Endothelial cell of hepatic sinusoid (primary cell): Measurements from ENCODE around the gene SLC25A1.

Experiments used
- in situ Hi-C: cut with HindIII; loops from 2 replicates; pipeline ENCODE4 v1.10.0; 2017; ENCODE audit warnings: low sequenced_read_pairs

SLC25A1 gene

DNA sequence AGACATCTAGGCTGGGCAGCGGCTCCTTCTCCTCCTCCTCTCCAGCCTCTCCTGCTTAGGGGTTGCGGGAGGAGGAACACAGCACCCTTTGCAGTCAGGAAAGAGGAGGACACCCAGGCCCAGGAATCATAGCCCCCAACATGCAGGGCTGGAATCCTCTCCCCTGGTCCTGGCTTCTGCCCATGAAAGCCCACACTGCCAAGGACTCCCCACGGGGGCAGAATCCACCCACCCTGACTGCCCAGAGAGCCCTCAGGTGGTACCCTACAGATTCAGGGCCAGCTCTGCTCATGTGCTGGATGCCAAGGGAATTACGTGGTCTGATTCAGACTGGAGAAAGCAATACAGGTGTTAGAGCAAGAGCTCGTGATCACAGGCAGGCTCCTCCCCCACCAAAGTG, 38.6 kb downstream of the SLC25A1 start:
- in situ Hi-C loops: no loop called here

DNA sequence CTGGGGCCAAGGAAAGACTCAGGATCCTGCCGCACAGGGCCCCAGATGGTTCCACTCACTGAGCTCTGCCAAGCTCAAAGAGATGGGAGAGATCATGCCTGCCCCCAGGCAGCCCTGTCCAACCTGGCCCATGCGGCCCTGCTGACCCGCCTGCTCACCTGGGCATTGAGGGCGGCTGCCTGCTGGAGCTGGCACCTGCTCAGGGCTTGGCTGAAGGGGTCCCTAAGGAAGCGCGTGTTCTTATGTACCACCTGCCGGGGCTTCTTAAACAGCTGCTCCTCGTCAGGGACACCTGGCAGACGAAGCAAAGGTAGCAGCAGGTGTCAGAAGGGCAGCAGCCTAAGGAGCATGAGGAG, 39.6 kb downstream of the SLC25A1 start:
- in situ Hi-C loops: no loop called here

GRCh38 chr22:19138217-19139000, 40.1 kb downstream of the SLC25A1 start:
- in situ Hi-C loops: no loop called here

GRCh38 chr22:19137384-19138216, 40.9 kb downstream of the SLC25A1 start:
- in situ Hi-C loops: no loop called here

DNA sequence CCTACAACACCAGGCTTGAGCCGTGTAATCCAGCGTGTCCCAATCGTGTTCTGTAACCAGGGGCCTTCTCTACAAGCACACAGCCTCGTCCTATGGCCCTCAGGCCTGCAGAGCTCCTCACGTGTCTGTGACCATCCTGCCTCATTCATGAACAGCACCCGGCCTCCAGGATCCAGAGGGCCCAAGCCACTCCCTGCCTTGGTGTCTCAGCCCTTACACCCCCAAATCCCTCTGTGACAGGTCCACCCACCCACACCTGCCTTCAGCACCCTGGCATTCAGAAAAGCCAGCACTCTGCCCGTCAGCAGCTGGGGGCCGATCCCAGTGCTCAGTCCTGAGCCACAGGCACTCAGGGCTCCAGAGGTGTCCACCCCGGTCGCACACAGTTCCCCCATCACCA, 41.6 kb downstream of the SLC25A1 start:
- in situ Hi-C loops: no loop called here

DNA sequence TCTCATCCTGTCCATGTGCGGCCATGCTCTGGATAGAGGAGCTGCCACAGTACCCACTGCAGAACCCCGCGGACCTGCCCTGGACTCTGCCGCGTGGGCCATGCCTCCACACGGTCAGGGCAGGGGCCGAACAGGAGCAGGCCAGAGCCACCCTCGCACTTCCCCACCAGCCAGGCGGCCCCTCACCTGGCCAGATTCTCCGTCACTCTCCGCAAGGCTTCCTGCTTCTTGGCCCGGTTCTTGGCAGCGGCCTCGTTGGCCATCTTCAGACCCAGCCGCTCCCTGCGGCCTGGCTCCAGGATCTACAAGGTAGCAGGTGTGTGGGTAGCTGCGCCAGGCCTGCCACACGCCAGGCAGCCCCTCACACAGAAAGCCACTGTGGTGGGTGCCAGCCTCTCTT, 43.7 kb downstream of the SLC25A1 start:
- in situ Hi-C loops: no loop called here

- in situ Hi-C loops: no loop called here
Observed at GRCh38 chr22:19134176-19134831, 44.2 kb downstream of the SLC25A1 start.

DNA sequence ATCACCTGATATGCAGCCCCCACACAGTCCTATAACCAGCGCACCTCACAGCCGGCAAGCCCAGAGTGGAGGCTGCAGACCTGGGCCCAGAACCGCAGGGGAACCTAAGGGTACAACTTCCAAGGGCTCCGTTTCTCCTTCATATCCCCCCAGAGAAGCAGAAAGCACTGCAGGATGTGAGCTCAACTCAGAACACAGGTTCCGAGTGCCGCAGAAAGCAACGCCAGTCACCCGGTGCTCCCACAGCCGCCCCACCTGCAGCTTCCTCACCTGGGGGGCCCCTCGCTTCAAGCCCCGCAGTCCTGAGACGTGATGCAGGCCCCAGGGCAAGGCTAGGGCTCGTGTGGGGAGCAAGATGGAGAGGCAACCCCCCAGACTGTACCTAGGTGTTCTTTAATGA, 45.0 kb downstream of the SLC25A1 start:
- in situ Hi-C loops: no loop called here

GRCh38 chr22:19132693-19133400, 45.7 kb downstream of the SLC25A1 start:
- in situ Hi-C loops: no loop called here

DNA sequence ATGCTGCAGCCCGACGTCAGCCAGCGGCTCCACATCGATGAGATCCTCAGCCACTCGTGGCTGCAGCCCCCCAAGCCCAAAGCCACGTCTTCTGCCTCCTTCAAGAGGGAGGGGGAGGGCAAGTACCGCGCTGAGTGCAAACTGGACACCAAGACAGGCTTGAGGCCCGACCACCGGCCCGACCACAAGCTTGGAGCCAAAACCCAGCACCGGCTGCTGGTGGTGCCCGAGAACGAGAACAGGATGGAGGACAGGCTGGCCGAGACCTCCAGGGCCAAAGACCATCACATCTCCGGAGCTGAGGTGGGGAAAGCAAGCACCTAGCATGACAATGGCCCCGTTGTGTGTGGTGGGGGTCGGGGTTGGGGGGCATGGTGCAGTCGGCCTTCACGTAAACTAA, 46.4 kb downstream of the SLC25A1 start:
- in situ Hi-C loops: no loop called here

DNA sequence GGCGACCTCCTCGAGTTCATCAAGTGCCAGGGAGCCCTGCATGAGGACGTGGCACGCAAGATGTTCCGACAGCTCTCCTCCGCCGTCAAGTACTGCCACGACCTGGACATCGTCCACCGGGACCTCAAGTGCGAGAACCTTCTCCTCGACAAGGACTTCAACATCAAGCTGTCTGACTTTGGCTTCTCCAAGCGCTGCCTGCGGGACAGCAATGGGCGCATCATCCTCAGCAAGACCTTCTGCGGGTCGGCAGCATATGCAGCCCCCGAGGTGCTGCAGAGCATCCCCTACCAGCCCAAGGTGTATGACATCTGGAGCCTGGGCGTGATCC, 46.9 kb downstream of the SLC25A1 start:
- in situ Hi-C loops: no loop called here

DNA sequence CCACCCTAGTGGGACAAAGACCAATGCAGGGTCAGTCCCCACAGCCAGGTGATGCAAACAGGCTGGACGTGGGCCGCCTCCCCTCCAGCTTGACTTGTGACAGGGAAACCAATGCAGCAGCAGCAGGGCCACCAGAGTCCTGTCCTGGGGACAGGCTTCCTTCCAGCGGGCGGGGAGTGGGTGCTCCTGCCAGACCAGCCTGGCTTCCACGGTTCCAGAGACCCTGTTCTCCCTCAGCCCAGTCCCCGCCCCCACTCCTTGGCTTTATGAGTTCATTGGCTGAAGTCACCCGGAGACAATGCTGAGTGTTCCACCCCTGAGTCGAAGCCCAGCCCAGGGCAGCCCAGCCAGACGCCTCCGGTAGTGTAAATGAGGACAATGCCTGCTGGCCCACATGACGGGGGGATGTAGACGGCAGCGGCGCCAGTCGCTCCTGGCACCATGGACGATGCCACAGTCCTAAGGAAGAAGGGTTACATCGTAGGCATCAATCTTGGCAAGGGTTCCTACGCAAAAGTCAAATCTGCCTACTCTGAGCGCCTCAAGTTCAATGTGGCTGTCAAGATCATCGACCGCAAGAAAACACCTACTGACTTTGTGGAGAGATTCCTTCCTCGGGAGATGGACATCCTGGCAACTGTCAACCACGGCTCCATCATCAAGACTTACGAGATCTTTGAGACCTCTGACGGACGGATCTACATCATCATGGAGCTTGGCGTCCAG, 47.4 kb downstream of the SLC25A1 start, which contains the start of gene TSSK2:
TSS of gene TSSK2 (plus strand) at position 350 of the 726 bp plus-strand sequence. CDS start at position 442, 92 bp downstream.
- in situ Hi-C loops: no loop called here

GRCh38 chr22:19129871-19130270, 48.7 kb downstream of the SLC25A1 start:
- in situ Hi-C loops: no loop called here

DNA sequence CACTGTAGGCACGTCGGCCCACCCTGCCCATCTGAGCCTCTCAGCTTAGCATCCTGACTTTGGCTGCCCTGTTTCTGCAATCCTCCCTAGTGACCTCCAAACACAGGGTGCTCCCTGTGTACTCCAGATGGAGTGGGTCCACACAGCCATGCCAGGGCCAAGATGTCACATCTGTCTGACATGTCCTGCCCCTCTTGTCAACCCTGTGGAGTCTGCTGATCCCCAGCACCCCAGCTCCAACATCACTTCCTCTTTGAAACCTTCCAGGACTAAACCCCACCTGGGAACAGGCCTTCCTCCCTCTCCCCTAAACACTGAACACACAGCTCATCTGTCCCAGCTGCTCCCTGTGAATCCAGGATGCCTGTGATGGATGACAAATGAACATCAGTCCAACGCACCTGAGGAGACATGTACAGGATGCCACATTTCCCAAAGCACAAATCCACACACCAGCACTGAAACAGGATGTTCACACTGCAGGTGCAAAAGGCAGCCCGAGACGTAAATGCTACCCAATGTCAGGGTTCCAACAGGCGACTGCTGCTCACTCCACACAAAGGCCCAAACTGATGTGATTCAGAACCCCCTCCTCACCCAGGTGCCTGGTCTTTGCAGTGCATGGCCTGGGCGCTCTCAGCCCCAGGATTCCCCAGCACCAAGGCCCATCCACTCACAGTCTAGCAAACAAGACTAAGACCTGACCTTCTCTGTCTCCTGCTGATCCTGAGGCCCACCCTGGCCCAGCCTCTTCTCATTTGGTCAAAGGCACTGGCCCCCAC, 49.4 kb downstream of the SLC25A1 start:
- in situ Hi-C loops: no loop called here

- in situ Hi-C loops: no loop called here
Observed at GRCh38 chr22:19128009-19128401, 50.5 kb downstream of the SLC25A1 start.

- in situ Hi-C loops: no loop called here
Observed at GRCh38 chr22:19127329-19128008, 51.1 kb downstream of the SLC25A1 start.

DNA sequence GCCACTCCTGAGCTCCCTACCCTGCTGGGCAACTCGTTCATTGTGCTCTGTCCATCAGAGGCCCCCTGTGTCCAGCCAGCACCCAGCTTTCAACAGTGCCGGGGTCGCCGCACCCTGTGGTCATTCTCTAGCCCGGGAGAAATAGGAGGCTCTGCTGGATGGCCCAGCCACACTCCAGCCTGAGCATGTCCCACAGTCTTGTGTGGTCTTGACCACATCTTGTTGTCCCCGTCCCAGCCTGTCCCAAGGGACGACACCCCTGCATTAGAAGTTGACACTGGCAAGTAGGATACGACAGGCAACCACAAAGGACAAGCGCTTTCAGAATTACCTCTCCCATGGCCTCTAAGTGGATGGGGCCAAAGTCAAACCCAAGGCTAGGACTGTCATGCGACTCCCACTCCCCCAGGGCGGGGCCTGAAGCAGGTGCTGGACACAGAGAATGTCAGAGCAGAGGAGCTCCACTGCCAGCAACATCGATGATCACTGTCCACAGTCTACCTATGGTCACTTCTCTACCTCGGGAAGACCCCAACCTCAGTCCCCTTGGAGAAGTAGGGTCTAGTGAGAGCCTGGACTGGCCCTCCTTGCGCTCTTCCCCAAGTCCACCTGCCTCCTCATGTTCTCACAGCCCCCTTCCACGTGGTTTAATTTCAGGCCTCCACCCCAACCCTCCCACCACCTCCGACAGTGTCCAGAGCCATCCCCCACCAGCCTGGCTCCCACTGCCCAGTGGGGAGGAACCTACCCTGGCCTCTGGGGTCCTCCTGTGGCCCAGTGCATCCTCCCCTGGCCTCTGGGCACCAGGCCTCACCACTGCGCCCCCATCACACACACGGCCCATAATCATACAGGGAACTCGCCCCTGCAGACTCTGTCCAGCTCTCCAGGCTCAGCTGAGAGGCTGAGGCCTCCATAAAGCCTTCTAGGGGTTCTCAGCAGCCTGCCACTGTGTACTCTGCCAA, 51.9 kb downstream of the SLC25A1 start:
- in situ Hi-C loops: no loop called here
